CD14-positive monocyte (primary cell): ENCODE results near the gene ABCG1. TPM values are rescaled to one million over a fixed set of nuclear protein-coding genes. Genes with fewer than 3 reads are reported as not detected.

Experiments used
- DNase-seq, 3 donors: peaks; one replicate each; pipeline ENCODE4 v3.0.0-alpha.2; 2011 to 2022
- H2AFZ ChIP-seq: 2 replicates; pipeline ENCODE4 v1.6.0; 2012; ENCODE audit warnings: mild to moderate bottlenecking, low read depth, low read length, inconsistent platforms; ENCODE audit not compliant: insufficient read depth, poor library complexity, severe bottlenecking
- H3K27ac ChIP-seq, 2 donors: 1 replicate in 1 of 2; 2 replicates in 1 of 2; pipeline ENCODE4 v1.5.1; 2012 to 2013; ENCODE audit warnings: low read length in 2 of 2, control low read depth in 1 of 2, inconsistent platforms in 1 of 2, low read depth in 1 of 2, mild to moderate bottlenecking in 1 of 2
- H3K27me3 ChIP-seq, 2 donors: one replicate each; pipeline versions ENCODE4 v1.6.0 to v1.6.1; 2011 to 2013; ENCODE audit warnings: low read length in 2 of 2; ENCODE audit not compliant: control insufficient read depth in 2 of 2, insufficient read depth in 2 of 2
- H3K36me3 ChIP-seq, 2 donors: replicated peaks in 1 of 2; 1 replicate in 1 of 2; 2 replicates in 1 of 2; pipeline versions ENCODE4 v1.5.1 to v1.6.1; 2012 to 2013; ENCODE audit warnings: low read length in 2 of 2, control low read depth in 1 of 2, inconsistent platforms in 1 of 2, mild to moderate bottlenecking in 1 of 2; ENCODE audit not compliant: insufficient read depth in 2 of 2, control insufficient read depth in 1 of 2
- H3K4me1 ChIP-seq, 2 donors: 1 replicate in 1 of 2; 2 replicates in 1 of 2; pipeline versions ENCODE4 v1.5.1 to v1.6.1; 2012 to 2013; ENCODE audit warnings: low read length in 2 of 2, control low read depth in 1 of 2, inconsistent platforms in 1 of 2, mild to moderate bottlenecking in 1 of 2, moderate library complexity in 1 of 2; ENCODE audit not compliant: insufficient read depth in 2 of 2, control insufficient read depth in 1 of 2
- H3K4me2 ChIP-seq: replicated peaks from 2 replicates; pipeline ENCODE3; 2012; ENCODE audit warnings: low read length, moderate library complexity, mild to moderate bottlenecking; ENCODE audit not compliant: poor library complexity, severe bottlenecking; ENCODE audit errors: extremely low read depth
- H3K4me3 ChIP-seq, 3 experiments: fragments of 200-600 bp in 1 of 3; sonication (generic) in 1 of 3; replicated peaks in 1 of 3; 1 replicate in 2 of 3; 2 replicates in 1 of 3; pipeline ENCODE4 v1.5.1; 2011 to 2013; ENCODE audit warnings: low read length in 3 of 3, mild to moderate bottlenecking in 3 of 3, control low read depth in 2 of 3, low read depth in 2 of 3, inconsistent platforms in 1 of 3, moderate library complexity in 1 of 3
- H3K79me2 ChIP-seq: 2 replicates; pipeline ENCODE4 v1.6.0; 2012; ENCODE audit warnings: mild to moderate bottlenecking, control low read depth, inconsistent platforms, low read length, moderate library complexity; ENCODE audit not compliant: insufficient read depth
- H3K9ac ChIP-seq: 2 replicates; pipeline ENCODE4 v1.6.0; 2017; ENCODE audit warnings: low read length, mild to moderate bottlenecking; ENCODE audit not compliant: insufficient read depth, poor library complexity, severe bottlenecking
- H3K9me3 ChIP-seq, 2 donors: replicated peaks in 1 of 2; 1 replicate in 1 of 2; 2 replicates in 1 of 2; pipeline versions ENCODE4 v1.5.1 to v1.6.1; 2012 to 2013; ENCODE audit warnings: low read length in 2 of 2, control low read depth in 1 of 2; ENCODE audit not compliant: control insufficient read depth in 1 of 2, insufficient read depth in 1 of 2
- H4K20me1 ChIP-seq: 2 replicates; pipeline ENCODE4 v1.6.0; 2012; ENCODE audit warnings: mild to moderate bottlenecking, low read length, control low read depth, moderate library complexity; ENCODE audit not compliant: insufficient read depth
- H3K27ac Mint-ChIP-seq, 7 donors: one replicate each; pipeline ENCODE4 v1.8.0; 2020; ENCODE audit warnings: mild to moderate bottlenecking in 7 of 7, mixed read lengths in 7 of 7, moderate library complexity in 6 of 7, inconsistent platforms in 2 of 7
- H3K27me3 Mint-ChIP-seq, 3 donors: one replicate each; pipeline ENCODE4 v1.8.0; 2021 to 2022; ENCODE audit warnings: low read depth in 3 of 3, mild to moderate bottlenecking in 3 of 3, mixed read lengths in 3 of 3, moderate library complexity in 3 of 3, inconsistent platforms in 1 of 3
- H3K36me3 Mint-ChIP-seq, 2 donors: one replicate each; pipeline ENCODE4 v1.8.0; 2020; ENCODE audit warnings: mixed read lengths in 2 of 2, inconsistent platforms in 1 of 2, mild to moderate bottlenecking in 1 of 2
- H3K4me1 Mint-ChIP-seq: one replicate; pipeline ENCODE4 v1.8.0; 2020; ENCODE audit warnings: mild to moderate bottlenecking, mixed read lengths
- H3K4me3 Mint-ChIP-seq, 2 donors: one replicate each; pipeline ENCODE4 v1.8.0; 2020; ENCODE audit warnings: mild to moderate bottlenecking in 2 of 2, mixed read lengths in 2 of 2, moderate library complexity in 1 of 2
- H3K9me3 Mint-ChIP-seq, 7 donors: one replicate each; pipeline ENCODE4 v1.8.0; 2020 to 2022; ENCODE audit warnings: mixed read lengths in 7 of 7, mild to moderate bottlenecking in 6 of 7, moderate library complexity in 6 of 7, inconsistent platforms in 2 of 7
- CTCF ChIP-seq: fragments of 200-600 bp; IDR thresholded peaks from one replicate; pipeline ENCODE4 v1.8.0; 2022; ENCODE audit warnings: antibody characterized with exemption, mild to moderate bottlenecking
- WGBS: methylation state at CpG from one replicate; pipeline ENCODE4 v1.1.5; 2013; ENCODE audit warnings: missing lambda C conversion rate; ENCODE audit not compliant: insufficient coverage; 5-methylcytosine and 5-hydroxymethylcytosine counted together
- intact Hi-C, 2 donors: fragments of 100-400 bp; cut with micrococcal nuclease; formaldehyde crosslinking; loops; one replicate each; pipeline versions ENCODE4 v1.15.0 to v1.15.1; 2023
- polyA plus RNA-seq, 3 donors: library from polyadenylated mRNA; depleted of rRNA in 1 of 3; unstranded in 2 of 3; stranded (reverse) in 1 of 3; fragments of 300-500 nt in 2 of 3; fragments of >200 nt in 1 of 3; fragmentation: Illumina TruSeq in 2 of 3; gene quantifications; 1 replicate in 2 of 3; 2 replicates in 1 of 3; pipeline ENCODE4 v1.2.3, GENCODE V29; 2012 to 2021

The ABCG1 gene
- polyA plus RNA-seq, 3 donors, result 3.0 to 5.2 (median 3.5) TPM

DNA sequence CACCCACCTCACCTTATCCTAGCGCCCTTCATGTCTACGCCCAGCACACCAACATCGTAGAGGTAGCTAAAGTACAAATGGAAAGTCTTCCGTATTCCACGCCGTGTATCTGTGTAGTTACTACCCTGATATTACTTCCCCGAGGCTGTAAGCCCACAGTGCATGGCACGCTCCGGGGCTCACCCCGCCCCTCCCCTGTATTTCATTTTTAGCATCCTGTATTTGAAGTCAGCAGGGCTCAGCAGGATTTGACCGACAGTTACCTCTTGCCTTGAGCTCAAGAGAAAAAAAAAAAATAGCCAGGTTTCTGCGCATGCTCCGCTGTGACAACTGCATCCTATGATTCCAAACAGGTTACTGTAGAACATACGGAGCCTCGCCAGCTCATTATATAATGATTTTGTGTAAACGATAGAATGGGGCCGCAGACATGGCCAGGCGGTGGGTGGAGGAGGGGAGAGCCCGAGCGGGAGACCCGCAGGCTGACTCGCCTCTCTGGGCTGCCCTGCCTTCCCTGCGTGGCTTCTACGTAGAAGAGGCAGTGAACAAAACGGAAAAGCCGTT is 1.3 kb downstream of the ABCG1 start:
- peak overlapping the region; percentile 84 to 97 (median 93) for H3K27ac Mint-ChIP-seq
- Histone ChIP-seq H3K36me3 (no peaks in the 10 kb centered on the region), H2AFZ (peak overlapping the region; percentile 65), H3K9me3 (peaks cover 12 to 19% of the 10 kb centered on the region in 2 donors), H3K9ac (peak overlapping the region; percentile 84), H3K27ac (peak overlapping the region; percentile 85 to 89), H3K4me2 (peak overlapping the region; percentile 93), H4K20me1 (peaks cover 7% of the 10 kb centered on the region), H3K79me2 (no peaks in the 10 kb centered on the region), H3K27me3 (peaks cover 6 to 8% of the 10 kb centered on the region in 2 donors), H3K4me3 (peak overlapping the region; percentile 61 to 81 (median 75)), H3K4me1 (peaks cover 33 to 37% of the 10 kb centered on the region in 2 donors)
- TF ChIP-seq CTCF, result no peak
- peaks cover 3 to 21% of the 10 kb centered on the region in 2 donors for H3K36me3 Mint-ChIP-seq
- WGBS, result under 1% methylated on average over 14 of the region's 26 CpGs
- peaks cover 10 to 20% (median 14%) of the 10 kb centered on the region in 3 donors for H3K27me3 Mint-ChIP-seq
- H3K4me3 Mint-ChIP-seq, result peak overlapping the region; percentile 95 to 98
- peak; percentile 93 to 95 (median 94) for DNase-seq
- H3K4me1 Mint-ChIP-seq, result peaks cover 31% of the 10 kb centered on the region
- intact Hi-C loops, result loop anchor here in 1 of 2 donors (2.0 to 5.0 kb wide), 4 partner anchors 15 to 58 kb away; no protein-coding TSS in a partner anchor
- H3K9me3 Mint-ChIP-seq, result peaks cover 10 to 18% (median 13%) of the 10 kb centered on the region in 7 donors

DNA sequence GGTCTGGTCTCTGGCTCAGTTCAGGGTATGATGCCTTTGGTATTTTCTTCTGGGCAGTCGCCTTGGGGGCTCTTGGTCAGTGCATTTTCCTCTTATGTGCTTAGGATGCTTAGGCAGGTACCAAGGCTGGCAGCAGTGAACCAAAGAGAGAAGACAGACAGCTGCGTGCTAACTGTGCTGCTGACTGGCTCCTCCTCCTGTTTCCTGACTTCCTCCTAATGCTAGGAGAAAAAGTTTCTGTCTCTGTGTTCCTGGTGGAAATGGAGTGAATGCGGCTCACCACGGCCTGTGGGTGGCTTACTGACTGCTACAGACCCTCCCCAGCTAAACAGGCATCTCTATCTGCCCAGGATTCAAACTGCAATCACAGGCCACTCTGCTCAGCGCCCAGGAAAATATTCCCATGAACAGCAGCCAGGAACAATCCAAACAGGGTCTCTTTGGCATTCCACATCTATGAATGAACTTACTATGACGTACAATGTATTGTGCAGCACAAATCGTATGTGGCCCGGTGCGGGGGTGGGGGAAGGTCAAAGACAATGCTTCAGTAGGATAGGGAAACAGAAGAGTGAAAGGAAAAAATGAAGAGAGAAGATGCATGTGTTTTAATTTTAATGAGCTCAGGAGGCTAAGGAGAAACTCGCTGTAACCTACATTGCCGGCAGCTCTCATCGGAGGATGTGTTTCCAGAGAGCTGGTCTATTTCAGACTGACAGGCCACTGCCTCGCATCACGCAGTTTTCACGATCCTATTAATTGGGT is 2.8 kb downstream of the ABCG1 start:
- peaks cover 33 to 37% of the 10 kb centered on the region in 2 donors for H3K4me1 ChIP-seq
- H3K36me3 ChIP-seq, result no peaks in the 10 kb centered on the region
- peaks cover 36% of the 10 kb centered on the region for H3K4me1 Mint-ChIP-seq
- H3K79me2 ChIP-seq, result no peaks in the 10 kb centered on the region
- H3K9ac ChIP-seq, result no peak overlapping the region
- WGBS, result 85% methylated on average over 11 of the region's 15 CpGs
- intact Hi-C loops, result loop anchor here in 1 of 2 donors (2.0 to 5.0 kb wide), 4 partner anchors 13 to 59 kb away; no protein-coding TSS in a partner anchor
- peak overlapping the region in 5 of 7 donors; percentile 24 to 82 (median 78) for H3K27ac Mint-ChIP-seq
- peak overlapping the region in 1 of 2 donors; percentile 26 for H3K27ac ChIP-seq
- H3K4me3 ChIP-seq, result peak overlapping the region in 1 of 3 experiments; percentile 15
- peaks cover 10 to 34% of the 10 kb centered on the region in 2 donors for H3K36me3 Mint-ChIP-seq
- peaks cover 7% of the 10 kb centered on the region for H4K20me1 ChIP-seq
- peaks cover 0 to 6% (median 2%) of the 10 kb centered on the region in 7 donors for H3K9me3 Mint-ChIP-seq
- no peak for TF ChIP-seq CTCF
- peak; percentile 43 to 62 (median 49) for DNase-seq
- H2AFZ ChIP-seq, result no peak overlapping the region
- H3K27me3 ChIP-seq, result peaks cover 6 to 8% of the 10 kb centered on the region in 2 donors
- H3K4me3 Mint-ChIP-seq, result peak overlapping the region; percentile 68 to 70
- peaks cover 2 to 4% of the 10 kb centered on the region in 2 donors for H3K9me3 ChIP-seq
- H3K4me2 ChIP-seq, result peak overlapping the region; percentile 24
- H3K27me3 Mint-ChIP-seq, result peaks cover 10 to 20% (median 14%) of the 10 kb centered on the region in 3 donors
